GM19240 (cell line): Measurements from ENCODE around the gene RAD51B.
"Not testable (repeated sequence)": the region's sequence is repeated elsewhere in the genome, so short reads cannot be mapped to it uniquely, and the experiment has no call there.

Experiments
- DNase-seq: peaks from one replicate; pipeline ENCODE4 v3.0.0; 2011; ENCODE audit warnings: low spot score; ENCODE audit not compliant: insufficient read length

RAD51B gene

GRCh38 chr14:68266998-68267397, 447.4 kb downstream of the RAD51B start:
- DNase-seq, result no peak

DNA sequence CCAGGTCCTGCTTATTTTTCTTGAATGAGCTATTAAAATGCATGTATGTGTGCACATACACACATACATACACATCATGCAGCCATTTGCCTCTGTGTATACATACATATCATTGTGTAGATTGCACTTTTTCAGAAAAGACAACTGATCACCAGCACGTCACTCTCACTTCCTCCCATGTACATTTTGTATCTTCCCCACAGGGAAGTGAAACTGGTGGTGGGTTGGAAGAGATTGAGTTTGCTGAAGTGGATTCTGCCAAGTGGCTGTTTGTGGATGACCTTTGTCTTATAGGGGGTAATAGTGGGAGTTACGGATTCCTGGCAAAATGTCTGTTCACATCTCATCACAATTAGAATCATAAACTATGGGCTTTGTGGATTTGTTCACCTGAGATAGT, 448.6 kb downstream of the RAD51B start:
- DNase-seq, result no peak

DNA sequence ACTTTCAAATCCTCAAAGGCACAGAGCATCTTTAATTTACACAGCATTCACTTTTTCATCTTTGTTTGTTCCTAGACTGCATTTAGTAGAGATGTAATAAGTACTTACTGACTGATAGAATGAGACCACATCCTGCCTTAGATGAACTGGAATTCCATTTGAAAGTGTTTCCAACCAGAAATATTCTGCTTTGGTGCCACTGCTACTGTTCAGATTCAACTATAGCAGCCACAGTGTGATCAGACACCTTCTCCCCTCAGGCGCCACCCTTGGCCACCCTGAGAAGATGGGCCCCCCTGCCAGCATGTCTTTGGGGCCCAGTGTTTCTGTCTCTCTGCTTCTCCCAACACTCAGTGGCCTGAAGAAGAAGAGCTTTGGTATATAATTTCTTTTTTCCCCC, 449.1 kb downstream of the RAD51B start:
- no peak for DNase-seq

GRCh38 chr14:68269136-68269927, 449.8 kb downstream of the RAD51B start:
- DNase-seq, result no peak

DNA sequence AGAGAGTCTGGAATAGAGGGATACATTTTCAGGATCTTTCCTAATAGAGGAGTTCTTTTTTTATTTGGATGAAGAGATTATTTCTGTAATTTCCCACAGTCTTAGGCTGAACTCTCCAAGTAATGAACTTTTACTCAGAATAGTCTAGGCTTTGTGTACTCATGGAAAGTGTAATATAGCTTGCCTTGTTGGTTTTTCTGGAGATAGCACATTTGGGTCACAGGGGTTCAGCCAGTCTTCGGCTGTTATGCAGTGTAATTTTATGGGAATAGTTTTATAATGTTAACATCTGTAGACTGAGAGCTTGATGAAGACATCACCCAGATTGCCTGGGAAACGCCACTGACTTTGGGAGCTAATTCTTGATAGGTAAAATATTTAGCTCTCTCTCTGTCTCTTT, 450.8 kb downstream of the RAD51B start:
- DNase-seq, result no peak

- DNase-seq, result no peak
Measured at GRCh38 chr14:68271913-68272391, 452.4 kb downstream of the RAD51B start.

DNA sequence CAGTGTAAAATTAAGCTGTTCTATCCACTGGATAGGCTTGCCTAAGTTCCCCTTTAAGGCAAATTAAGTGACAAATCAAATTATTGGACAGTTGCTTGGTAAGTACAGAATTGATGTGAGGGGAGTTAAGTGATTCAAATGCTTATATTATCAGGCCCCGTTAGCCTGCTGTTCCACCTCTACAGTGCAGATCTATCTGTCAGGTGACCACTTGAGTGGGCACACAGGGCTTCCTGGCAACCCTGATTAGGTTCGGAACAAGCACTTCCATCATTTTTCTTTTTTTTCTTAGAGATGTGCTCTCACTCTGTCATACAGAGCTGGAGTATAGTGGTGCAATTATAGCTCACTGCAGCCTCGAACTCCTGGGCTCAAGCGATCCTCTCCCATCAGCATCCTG, 453.8 kb downstream of the RAD51B start:
- DNase-seq, result no peak

DNA sequence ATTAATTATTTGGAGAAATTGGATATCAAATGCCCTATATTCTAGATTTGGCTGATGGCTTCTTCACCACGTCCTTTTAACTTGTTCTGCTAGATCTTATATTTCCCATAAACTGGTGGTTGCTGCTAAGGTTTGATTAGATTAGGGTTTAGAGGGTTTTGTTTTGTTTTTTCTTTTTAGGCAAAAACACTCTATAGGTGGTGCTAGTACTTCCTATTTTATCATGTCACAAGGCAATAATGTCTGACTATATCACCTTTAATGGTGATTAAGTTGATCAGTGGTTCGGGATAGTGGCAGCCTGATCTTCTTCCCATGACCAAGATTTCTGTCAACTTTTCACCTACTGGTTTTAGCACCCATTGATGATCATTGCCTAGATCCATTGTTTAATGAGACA, 455.1 kb downstream of the RAD51B start:
- DNase-seq, result no peak

- DNase-seq, result no peak
Measured at GRCh38 chr14:68278576-68279436, 459.2 kb downstream of the RAD51B start.

DNA sequence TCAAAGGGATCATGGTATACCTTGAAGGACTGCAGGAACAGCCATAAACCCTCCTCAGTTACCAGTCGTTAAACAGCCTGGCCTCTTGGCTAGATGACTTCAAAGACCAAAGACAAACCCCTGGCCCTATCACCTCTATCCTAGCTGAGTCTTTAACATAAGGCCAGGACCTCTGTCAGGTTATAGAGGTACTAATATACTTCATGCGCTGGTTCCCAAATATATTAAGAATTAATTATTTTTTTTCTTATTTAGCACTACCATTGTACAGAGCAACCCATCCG, 459.8 kb downstream of the RAD51B start:
- DNase-seq, result no peak

DNA sequence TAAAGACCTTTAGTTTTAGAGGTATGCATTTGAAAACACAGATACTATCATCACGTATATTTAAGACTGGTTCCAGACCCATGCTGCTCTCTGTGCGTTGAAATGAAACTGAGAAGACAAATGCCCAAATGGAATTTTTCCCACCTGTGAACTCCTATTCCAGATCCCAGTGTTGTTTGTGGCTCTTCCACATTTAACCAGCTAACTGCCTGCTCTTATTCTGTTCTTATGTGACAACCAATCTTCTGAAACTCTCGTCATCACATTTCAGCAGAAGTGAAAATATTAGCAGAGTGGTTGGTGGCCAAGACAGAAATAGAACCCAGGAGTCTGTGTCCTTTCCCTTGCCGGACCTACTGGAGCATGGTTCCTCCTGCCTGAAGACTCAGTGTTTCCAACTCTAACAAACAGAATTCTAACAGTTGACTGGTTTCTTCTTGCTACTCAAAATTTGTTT, 460.2 kb downstream of the RAD51B start:
- DNase-seq, result no peak

- DNase-seq, result no peak
Measured at GRCh38 chr14:68281497-68281896, 461.9 kb downstream of the RAD51B start.

DNA sequence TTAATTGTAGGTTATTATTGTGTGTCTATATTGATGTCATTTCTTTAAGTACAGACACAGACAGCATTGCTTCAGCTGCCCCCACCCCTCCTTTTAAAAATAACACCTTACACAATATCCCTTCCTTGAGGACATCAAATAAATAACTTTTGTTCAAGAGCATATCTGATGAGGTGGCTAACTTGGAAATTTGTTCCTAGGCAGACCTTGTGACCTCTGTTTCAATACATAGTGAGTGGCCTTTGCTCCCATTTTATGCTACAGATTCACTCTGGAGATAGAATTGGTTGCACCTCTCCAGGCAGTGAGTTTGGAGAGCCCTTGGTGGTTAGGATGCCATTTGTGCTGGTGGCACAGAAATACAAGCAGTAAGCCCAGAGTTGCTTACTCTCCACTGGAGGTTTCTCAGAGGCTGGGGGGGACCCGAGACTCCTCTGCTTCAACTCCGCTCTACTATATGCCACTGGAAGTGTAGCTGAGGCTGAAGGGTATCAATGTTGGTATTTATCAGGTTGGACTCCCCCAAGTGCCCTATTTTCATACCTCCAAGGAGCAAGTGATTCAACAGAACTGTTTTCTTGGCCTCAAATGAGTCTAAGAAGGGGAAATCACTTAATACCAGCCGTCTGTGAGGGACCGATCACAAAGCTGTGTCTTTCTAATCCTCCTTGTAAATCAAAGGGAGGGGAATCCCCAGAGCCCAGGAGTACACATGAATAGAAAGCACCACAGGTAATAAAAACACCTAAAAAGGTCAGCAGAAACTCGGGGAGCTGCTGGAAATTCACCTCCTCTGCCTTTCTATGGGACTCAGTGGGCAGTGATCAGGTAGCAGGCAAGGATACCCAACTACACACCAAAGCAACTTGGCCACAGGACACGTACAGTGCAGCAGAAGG, 463.1 kb downstream of the RAD51B start:
- no peak for DNase-seq

DNA sequence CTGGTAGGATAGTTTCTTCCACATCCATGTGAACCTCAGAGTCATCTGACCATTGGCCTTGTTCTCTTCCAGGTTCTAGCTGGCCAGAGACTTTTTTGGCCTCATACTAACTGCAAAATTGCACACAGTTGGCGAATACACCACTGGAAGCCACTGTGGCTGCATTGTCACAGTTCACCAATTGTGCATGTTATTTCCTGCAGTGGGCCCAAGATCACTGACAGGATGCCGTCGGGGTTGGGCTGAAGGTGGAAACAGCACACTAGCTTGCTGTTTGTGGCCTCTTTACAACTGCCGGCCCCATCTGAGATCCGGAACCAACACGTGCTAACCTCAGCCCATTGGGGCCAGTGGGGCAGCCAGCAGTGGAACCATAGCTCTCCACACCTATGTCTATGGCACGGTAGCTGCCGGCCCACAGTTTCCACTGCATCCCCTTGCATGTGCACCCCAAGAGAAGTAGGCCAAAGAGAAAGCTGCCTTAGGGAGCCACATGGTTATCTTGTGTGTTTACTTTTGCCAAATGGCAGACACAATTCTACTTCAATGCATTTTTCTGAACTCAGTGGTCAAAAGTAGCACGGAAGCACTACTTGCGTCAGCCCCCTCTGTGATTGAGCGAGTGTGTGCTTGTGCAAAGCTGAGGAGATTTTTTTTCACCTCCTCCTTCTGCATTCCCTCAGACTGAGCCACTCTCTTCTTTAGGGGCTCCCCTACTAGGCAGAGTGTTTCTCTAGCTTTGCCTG, 464.0 kb downstream of the RAD51B start:
- no peak for DNase-seq

GRCh38 chr14:68284333-68284732, 464.8 kb downstream of the RAD51B start:
- DNase-seq, result no peak

GRCh38 chr14:68284834-68285233, 465.3 kb downstream of the RAD51B start:
- DNase-seq, result no peak

- no peak for DNase-seq
Measured at GRCh38 chr14:68285421-68286179, 466.0 kb downstream of the RAD51B start.

GRCh38 chr14:68286667-68287066, 467.1 kb downstream of the RAD51B start:
- DNase-seq, result no peak

- not testable (repeated sequence) for DNase-seq
Measured at GRCh38 chr14:68289452-68289851, 469.9 kb downstream of the RAD51B start.

DNA sequence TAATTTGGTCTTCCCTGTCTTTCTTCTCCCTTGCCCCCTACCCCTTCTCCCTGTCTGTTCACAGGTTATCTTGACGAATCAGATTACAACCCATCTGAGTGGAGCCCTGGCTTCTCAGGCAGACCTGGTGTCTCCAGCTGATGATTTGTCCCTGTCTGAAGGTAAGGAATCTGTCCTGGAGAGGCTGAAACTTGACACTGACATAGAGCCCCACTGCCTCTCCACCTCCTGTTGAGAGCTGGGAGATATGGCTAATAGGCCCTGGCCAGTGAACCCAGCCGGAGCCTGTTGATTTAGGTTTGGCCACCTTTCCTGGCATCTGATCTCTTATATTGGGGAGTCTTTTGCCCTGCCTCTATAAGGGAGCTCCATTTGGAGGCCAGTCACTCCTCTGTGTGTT, 472.2 kb downstream of the RAD51B start:
- DNase-seq, result no peak
